NOMO-1 (cell line): ENCODE results near the gene CDC25C.

Experiments
- DNase-seq, 2 experiments: peaks; one replicate each; lab custom pipeline; 2025; ENCODE audit not compliant: unreplicated experiment in 2 of 2; lab: John Stamatoyannopoulos, UW

The CDC25C gene

DNA sequence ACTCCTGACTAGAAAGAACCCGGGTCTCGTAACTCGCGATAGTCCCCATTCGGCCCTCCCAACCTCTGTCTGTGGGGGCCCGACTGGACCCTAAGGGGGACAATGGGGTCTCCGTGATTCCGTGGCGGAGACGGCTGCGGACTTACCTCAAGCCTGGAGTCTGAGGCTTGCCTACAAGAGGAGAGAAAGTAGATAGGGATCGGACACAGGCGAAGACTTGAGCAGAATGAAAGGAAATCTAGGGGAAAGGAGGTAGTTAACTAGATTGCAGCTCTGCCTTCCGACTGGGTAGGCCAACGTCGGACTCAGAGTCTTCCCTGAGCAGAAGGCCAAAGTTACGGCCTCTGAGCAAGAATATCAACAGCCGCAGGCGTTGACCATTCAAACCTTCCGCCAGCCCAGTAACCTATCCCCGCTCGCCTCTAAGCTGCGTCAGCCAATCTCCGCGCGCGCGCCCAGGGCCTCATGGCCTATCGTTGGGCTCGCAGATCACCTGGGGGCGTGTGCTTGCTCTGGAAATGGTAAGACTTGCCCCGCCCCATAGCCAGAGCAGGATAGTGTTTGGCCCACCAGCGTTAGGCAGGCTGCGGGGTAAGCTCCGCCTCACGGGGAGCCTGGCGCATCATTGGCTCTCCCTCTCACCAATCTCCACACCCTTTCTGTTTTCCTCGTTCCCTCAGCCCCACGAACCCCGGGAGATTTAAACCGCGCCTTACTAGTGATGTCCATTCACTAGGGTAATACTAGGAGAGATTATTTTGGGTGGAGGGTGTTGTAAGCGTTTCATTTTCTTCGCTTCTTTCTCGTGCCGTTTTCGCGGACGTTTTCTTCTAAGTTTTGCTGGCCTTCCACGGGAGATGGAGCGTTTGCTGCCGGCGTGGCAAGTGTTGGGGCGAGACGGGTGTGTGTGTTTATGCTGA is at the start of gene CDC25C:
TSS of gene CDC25C (minus strand) at position 356 of the 920 bp plus-strand sequence. CDS start 624 bp downstream, outside the sequence.
- peak; percentile 99 to 100 for DNase-seq

DNA sequence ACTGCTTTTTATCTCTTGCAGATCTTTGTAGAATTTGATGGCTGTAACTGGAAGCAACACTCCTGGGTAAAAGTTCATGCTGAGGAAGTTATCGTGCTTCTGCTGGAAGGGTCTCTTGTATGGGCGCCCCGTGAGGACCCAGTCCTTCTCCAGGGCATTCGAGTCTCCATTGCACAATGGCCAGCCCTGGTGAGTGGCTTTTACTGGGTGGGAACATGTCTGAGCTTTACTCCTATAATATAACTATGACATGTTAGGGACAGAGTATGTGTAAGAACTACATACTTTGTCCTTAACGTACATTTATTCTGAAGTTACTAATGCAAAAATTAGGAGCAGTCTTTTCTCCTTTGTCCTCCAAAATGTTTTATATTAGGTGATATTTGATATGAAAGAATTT is 41.0 kb upstream of the CDC25C start:
- no peak for DNase-seq

DNA sequence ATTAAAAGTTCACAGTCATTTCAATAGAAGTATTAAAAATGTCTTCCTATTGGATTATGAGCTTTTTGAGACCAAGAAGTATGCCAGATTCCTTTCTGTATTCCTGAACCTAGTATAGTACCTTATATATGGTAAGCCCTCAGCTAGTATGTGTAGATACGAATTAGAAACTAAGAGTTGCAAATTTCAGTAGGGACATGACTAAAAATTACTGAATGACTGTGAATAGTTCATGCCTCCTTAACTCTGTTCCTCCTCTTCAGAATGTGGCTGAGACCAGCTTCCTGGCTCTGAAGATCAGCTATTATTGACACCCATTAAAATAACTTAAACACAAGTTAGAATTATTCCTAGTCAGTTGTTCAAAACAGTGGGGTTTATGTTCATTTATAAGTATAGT is 40.6 kb upstream of the CDC25C start:
- no peak for DNase-seq

DNA sequence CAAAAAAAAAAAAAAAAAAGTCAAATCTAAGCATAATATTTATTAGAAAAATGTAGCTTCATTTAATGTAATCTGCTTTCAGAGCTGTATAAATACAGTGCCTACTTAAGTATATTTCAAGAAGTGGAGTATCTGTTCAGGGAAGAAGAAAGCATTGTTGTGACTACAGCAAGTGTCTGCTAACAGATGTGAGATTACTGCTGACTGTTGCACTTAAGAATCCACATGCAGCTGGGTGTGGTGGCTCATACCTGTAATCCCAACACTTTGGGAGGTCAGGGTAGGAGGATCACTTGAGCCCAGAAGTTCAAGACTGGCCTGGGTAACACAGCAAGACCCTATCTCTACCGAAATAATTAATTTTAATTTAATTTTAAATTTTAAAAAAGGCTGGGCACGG is 39.9 kb upstream of the CDC25C start:
- DNase-seq, result no peak

GRCh38 chr5:138370537-138370936 is 38.9 kb upstream of the CDC25C start:
- no peak for DNase-seq

DNA sequence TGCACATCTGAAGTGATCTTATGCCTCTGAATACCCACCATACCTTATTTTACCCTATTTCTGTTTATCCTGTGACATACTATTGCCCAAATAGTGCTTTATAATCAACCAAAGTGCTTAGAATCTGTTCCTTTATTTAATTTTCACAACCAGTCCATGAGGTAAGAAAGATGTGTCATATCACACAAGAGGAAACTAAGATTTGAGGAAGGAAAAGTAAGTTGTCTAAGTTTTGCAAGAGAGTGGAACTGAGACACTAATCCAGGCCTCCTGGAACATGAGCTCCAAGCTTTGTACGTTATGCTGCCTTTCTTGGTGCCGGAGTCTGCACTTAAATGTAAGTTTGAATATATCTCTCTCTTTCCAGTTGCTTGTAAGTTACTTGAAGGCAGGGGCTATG is 38.1 kb upstream of the CDC25C start:
- DNase-seq, result peak; percentile 71 to 96

GRCh38 chr5:138369261-138369660 is 37.7 kb upstream of the CDC25C start:
- DNase-seq, result peak; percentile 33 to 55

DNA sequence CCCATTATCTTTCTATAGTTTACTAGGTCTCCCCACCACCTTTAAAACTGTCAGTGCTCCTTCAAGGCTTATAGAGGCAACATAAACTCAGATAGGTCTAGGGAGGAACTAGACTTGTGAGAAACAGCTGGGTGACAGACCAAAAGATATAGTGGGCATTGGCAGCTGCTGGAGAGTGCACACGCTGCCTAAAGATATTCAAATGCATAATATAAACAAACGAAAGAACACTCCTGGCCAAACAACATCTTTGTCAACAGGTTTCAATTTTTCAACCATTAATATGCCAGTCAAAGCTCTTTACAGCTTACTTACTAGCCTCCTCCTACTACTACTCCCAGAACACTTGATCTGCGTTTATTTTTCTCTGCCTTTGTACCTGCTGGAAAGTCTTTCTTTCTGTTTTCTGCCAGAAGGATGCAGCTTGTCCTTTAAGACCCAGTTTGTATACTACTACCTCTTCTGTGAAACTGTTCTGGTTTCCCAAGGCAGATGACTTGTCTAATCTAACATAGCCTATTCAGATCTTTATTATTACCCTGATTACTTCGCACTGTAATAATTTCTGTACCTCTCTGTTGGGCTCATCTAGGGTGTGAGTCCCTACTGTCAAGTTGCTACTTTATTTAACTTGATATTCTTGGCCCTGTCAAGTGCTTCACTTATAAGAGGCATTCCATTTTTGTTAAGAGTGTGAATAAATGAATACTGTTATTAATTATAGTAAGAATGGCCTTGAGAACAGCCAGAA is 35.2 kb upstream of the CDC25C start:
- DNase-seq, result no peak

- DNase-seq, result no peak
Observed at GRCh38 chr5:138364576-138364975, 33.0 kb upstream of the CDC25C start.

DNA sequence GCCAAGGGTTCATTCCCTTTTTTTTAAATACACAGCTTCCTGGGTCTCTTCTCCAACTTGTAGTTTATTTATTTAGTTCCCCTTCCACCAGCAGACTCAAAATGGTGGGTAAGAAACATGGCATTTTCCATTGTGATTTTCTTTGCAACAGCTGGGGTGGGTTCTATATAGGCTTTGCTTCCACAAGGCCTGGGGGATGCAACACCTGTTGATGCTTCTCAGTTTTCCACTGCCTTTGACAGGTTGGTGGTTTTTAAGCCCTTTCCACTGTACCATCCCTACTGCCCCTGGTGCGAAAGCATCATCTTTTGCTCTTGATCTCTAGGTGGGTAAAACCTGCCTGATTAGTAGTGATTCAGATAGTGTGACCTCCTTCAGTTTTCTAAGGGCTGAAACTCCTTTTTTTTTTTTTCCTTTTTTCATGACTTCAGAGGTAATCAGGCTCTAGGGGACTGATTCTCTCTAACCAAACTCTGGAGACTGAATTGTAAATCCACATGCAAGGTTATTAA is 29.4 kb upstream of the CDC25C start:
- DNase-seq, result no peak

DNA sequence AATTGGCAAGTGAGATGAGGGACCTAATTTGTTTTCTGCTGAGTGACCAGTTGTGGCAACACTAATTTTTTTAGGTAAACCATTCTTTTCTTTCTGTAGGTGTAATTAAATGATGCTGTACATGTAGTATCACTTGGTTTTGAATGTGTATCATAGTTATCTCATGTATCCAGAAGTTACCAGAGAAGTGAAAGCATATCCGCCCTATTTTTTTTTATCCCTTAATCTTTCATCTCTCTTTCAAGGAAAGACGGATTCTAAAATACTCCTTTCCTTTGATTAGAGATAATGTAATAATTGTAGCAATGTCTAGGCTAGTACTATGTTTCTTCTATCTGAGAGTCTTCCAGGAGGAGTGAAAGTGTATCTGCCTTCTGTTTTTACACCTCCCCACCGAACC is 28.0 kb upstream of the CDC25C start:
- no peak for DNase-seq

DNA sequence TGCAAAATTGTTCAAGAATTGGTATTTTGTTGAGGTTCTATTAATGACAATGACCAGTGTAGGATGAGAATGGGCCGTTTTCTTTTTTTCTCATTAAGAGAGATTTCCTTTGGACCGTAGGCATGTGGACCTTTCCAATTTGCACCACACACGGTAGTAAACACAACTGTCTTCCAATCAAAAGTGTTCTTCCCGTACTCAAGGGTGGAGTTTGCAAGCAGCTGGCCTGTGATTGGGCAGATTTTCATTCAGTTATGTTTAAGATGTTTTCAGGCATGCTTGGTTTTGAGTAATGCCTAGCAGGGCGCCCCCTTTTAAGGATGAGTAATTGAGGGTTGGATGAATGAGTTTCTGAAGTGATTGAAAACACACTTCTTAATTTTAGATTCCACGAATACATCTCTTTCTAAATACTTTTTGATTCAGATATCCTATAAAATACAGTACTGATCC is 23.3 kb upstream of the CDC25C start:
- DNase-seq, result peak; percentile 42 to 51

GRCh38 chr5:138354387-138354786 is 22.8 kb upstream of the CDC25C start:
- no peak for DNase-seq

- DNase-seq, result peak; percentile 37 to 48
Observed at GRCh38 chr5:138353560-138354080, 22.0 kb upstream of the CDC25C start.

DNA sequence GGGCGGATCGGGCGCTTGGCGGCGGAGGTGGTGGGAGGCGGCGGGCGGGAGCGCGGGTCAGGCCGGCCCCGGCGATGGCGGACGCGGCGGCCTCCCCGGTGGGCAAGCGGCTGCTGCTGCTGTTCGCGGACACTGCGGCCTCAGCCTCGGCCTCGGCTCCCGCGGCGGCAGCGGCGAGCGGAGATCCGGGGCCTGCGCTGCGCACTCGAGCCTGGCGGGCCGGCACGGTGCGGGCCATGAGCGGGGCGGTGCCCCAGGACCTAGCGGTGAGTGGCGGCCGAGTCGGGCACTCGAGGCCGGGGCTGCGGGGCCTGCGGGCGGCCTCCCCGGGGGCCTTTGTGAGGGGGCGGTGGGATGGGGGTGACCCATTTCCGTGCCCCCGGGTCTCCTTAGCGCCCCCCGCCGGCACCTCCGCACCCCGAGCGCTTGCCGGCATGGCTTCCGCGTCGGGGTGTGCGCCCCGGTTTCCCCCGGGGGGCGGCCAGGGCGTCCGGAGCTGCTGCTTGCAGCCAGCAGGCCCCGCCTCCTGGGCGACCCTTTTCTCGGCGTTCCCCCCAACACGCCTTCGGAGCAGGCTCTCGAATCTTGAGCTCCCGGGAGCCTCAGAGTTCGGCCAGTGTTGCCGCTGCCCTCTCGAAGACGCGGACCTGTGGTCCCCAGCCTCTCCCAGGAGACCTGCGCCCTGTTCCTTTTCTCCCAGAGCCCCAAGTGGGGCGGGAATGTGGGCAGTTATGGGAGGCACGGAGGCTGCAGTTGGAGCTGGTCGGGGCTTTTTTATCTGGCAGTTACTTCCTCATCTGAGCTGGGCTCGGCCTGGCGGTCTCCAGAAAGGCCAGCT is 21.3 kb upstream of the CDC25C start:
- DNase-seq, result peak; percentile 65 to 72

- DNase-seq, result peak; percentile 75 to 88
Observed at GRCh38 chr5:138352071-138352721, 20.6 kb upstream of the CDC25C start, which contains the start of gene KDM3B. Gene KDM3B (plus strand): TSS chr5:138352685. CDS start chr5:138352796, 111 bp downstream.

DNA sequence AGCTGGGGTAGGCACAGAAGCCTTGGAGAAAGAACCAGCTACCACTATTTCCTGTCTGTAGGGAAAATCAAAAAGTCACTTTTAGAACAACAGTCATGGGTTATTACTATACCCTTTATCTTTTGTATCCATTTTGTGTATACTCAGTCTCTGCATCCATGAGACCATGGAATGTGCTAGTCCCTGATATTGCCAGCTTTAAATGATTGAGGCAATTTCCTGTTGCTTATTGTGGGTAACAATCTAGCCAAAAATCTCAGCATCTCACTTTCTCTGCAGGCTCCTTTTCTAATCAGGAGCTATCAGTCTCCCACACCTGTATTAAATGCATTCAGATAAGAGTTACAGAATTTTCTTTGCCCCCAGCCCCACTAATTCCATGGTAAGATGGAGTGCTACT is 19.9 kb upstream of the CDC25C start:
- DNase-seq, result no peak

GRCh38 chr5:138351056-138351455 is 19.5 kb upstream of the CDC25C start:
- no peak for DNase-seq

- no peak for DNase-seq
Observed at GRCh38 chr5:138350563-138350890, 18.9 kb upstream of the CDC25C start.
